ENCODE measurements around the gene HTR3C.
"Not testable (repeated sequence)": the region's sequence is repeated elsewhere in the genome, so short reads cannot be mapped to it uniquely, and the experiment has no call there.

HTR3C gene

GRCh38 chr3:184005941-184006507 lies 46.8 kb upstream of the HTR3C start:
- no peaks in the 10 kb centered on the region for H3F3A ChIP-seq (ENCODE audit: insufficient read depth, low read length)
- H3K9me3 ChIP-seq (ENCODE audit: low read length), result no peaks in the 10 kb centered on the region
- peaks cover 18% of the 10 kb centered on the region for H3K36me3 ChIP-seq (ENCODE audit: insufficient read depth, low read length)
- peak overlapping the region; percentile 32 for H3K4me3 ChIP-seq (ENCODE audit: low read depth, low read length, poor library complexity, severe bottlenecking)
- peak overlapping the region; percentile 85 for H3K27ac ChIP-seq (ENCODE audit: low read depth, low read length, poor library complexity, severe bottlenecking)
- peak overlapping the region; percentile 57 for H3K4me2 ChIP-seq (ENCODE audit: low read length)
- no peaks in the 10 kb centered on the region for H3K9me2 ChIP-seq (ENCODE audit: low read depth, low read length)
- TF ChIP-seq, protein P1, sequence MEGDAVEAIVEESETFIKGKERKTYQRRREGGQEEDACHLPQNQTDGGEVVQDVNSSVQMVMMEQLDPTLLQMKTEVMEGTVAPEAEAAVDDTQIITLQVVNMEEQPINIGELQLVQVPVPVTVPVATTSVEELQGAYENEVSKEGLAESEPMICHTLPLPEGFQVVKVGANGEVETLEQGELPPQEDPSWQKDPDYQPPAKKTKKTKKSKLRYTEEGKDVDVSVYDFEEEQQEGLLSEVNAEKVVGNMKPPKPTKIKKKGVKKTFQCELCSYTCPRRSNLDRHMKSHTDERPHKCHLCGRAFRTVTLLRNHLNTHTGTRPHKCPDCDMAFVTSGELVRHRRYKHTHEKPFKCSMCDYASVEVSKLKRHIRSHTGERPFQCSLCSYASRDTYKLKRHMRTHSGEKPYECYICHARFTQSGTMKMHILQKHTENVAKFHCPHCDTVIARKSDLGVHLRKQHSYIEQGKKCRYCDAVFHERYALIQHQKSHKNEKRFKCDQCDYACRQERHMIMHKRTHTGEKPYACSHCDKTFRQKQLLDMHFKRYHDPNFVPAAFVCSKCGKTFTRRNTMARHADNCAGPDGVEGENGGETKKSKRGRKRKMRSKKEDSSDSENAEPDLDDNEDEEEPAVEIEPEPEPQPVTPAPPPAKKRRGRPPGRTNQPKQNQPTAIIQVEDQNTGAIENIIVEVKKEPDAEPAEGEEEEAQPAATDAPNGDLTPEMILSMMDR (IDR thresholded peaks at IDR 0.05; ENCODE audit: low read length), result no peak
- no peak for TF ChIP-seq EZH2 (IDR thresholded peaks at IDR 0.05; ENCODE audit: borderline replicate concordance, low read length)
- H4K20me1 ChIP-seq (ENCODE audit: insufficient read depth, low read length), result no peaks in the 10 kb centered on the region
- peak overlapping the region; percentile 43 for H3K9ac ChIP-seq (ENCODE audit: low read length)
- peaks cover 40% of the 10 kb centered on the region for H3K4me1 ChIP-seq (ENCODE audit: insufficient read depth, low read length, severe bottlenecking)
- H3K79me2 ChIP-seq (ENCODE audit: insufficient read depth, low read length), result no peaks in the 10 kb centered on the region
- H2AFZ ChIP-seq (ENCODE audit: low read length), result 0 out of 2 replicates have a peak overlapping the region, but pooled peaks have one; percentile 4
- no peaks in the 10 kb centered on the region for H3K27me3 ChIP-seq (ENCODE audit: insufficient read depth, low read length)

DNA sequence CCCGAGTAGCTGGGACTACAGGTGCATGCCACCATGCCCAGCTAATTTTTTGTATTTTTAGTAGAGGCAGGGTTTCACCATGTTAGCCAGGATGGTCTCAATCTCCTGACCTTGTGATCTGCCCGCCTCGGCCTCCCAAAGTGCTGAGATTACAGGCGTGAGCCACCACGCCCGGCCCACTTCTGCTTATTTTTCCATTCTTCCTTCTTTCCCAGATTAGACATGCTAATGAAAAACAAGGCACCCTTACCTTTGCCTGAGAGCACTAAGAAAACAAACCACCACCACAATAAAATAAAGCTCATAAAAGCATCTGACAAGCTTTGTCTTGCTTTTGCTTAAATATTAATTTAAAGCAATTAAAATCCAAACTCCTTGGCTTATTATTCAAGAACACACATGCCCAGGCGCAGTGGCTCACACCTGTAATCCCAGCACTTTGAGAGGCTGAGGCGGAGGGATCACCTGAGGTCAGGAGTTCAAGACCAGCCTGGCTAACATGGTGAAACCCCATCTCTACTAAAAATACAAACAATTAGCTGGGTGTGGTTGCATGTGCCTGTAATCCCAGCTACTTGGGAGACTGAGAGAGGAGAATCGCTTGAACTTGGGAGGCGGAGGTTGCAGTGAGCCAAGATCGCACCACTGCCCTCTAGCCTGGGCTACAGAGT lies 45.6 kb upstream of the HTR3C start:
- H4K20me1 ChIP-seq (ENCODE audit: insufficient read depth, low read length); H3K4me2 ChIP-seq (ENCODE audit: low read length); H3K9me2 ChIP-seq (ENCODE audit: low read depth, low read length); H3F3A ChIP-seq (ENCODE audit: insufficient read depth, low read length); H3K9me3 ChIP-seq (ENCODE audit: low read length); H3K79me2 ChIP-seq (ENCODE audit: insufficient read depth, low read length); H3K9ac ChIP-seq (ENCODE audit: low read length); H3K27me3 ChIP-seq (ENCODE audit: insufficient read depth, low read length); H3K4me3 ChIP-seq (ENCODE audit: low read depth, low read length, poor library complexity, severe bottlenecking); H2AFZ ChIP-seq (ENCODE audit: low read length): not testable (repeated sequence)
- H3K36me3 ChIP-seq (ENCODE audit: insufficient read depth, low read length), result peaks cover 31% of the 10 kb centered on the region
- H3K27ac ChIP-seq (ENCODE audit: low read depth, low read length, poor library complexity, severe bottlenecking), result peak overlapping the region; percentile 85
- H3K4me1 ChIP-seq (ENCODE audit: insufficient read depth, low read length, severe bottlenecking), result peaks cover 40% of the 10 kb centered on the region

- peaks cover 40% of the 10 kb centered on the region for H3K4me1 ChIP-seq (ENCODE audit: insufficient read depth, low read length, severe bottlenecking)
- no peaks in the 10 kb centered on the region for H3K9me2 ChIP-seq (ENCODE audit: low read depth, low read length)
- H3K27ac ChIP-seq (ENCODE audit: low read depth, low read length, poor library complexity, severe bottlenecking), result peak overlapping the region; percentile 85
- H3K4me3 ChIP-seq (ENCODE audit: low read depth, low read length, poor library complexity, severe bottlenecking), result no peak overlapping the region
- H3F3A ChIP-seq (ENCODE audit: insufficient read depth, low read length), result no peaks in the 10 kb centered on the region
- H3K9ac ChIP-seq (ENCODE audit: low read length), result no peak overlapping the region
- no peaks in the 10 kb centered on the region for H3K9me3 ChIP-seq (ENCODE audit: low read length)
- no peak overlapping the region for H2AFZ ChIP-seq (ENCODE audit: low read length)
- peaks cover 37% of the 10 kb centered on the region for H3K36me3 ChIP-seq (ENCODE audit: insufficient read depth, low read length)
- no peaks in the 10 kb centered on the region for H3K79me2 ChIP-seq (ENCODE audit: insufficient read depth, low read length)
- peak overlapping the region; percentile 3; the same call in 1 of the 2 replicates for H3K4me2 ChIP-seq (ENCODE audit: low read length)
- H3K27me3 ChIP-seq (ENCODE audit: insufficient read depth, low read length), result no peaks in the 10 kb centered on the region
- H4K20me1 ChIP-seq (ENCODE audit: insufficient read depth, low read length), result no peaks in the 10 kb centered on the region
- TF ChIP-seq EZH2 (IDR thresholded peaks at IDR 0.05; ENCODE audit: borderline replicate concordance, low read length), result no peak
- TF ChIP-seq, protein P1 (IDR thresholded peaks at IDR 0.05; ENCODE audit: low read length), result no peak
Observed at GRCh38 chr3:184008161-184008560, 44.7 kb upstream of the HTR3C start.

All from OCI-LY1 (cell line).